ENCODE measurements around the gene SPHKAP. TPM values are rescaled to one million over a fixed set of nuclear protein-coding genes. Genes with fewer than 3 reads are reported as not detected.

The SPHKAP gene
- polyA plus RNA-seq, 2 of the 4 experiments (the other 2 are of a cell fraction), result 0.01 TPM; not detected in 1

- no peak for TF ChIP-seq HDAC2 (IDR thresholded peaks at IDR 0.05)
- H3K4me3 ChIP-seq, result no peak overlapping the region
- H3K4me1 ChIP-seq, result no peaks in the 10 kb centered on the region
- FAIRE-seq, result no peak
- no peak for DNase-seq (ENCODE audit: low read depth in 1 of 2, low spot score in 1 of 2)
- no peaks in the 10 kb centered on the region for H3K9me3 ChIP-seq
- 18% methylated on average over 5 of the region's 5 CpGs for WGBS (ENCODE audit: missing lambda C conversion rate)
- no peak for ATAC-seq
- ChIA-PET POLR2A (no interaction called here), CTCF (no interaction called here)
- no peak overlapping the region for H3K27ac ChIP-seq
- H3K4me2 ChIP-seq, result no peak overlapping the region
Measured at GRCh38 chr2:228103379-228103778, 78.1 kb downstream of the SPHKAP start.

DNA sequence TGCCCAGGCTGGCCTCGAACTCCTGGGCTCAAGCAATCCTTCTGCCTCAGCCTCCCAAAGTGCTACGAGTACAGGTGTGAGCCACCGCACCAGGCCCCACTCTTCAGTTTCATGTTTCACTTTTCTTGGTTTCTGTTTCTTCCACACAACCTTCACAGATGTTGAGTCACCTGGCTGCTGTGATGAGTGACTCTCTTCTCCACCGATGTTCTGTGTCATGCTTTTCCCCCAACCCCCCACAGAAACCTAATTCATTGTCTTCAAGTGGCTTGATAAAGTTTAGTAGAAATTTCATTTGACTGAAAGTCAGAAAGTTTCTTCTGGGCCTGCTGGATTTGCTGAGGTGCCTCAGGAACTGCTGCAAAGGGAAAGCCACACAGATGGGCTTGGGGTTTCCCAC is 78.5 kb downstream of the SPHKAP start:
- WGBS (ENCODE audit: missing lambda C conversion rate), result 40% methylated on average over 4 of the region's 4 CpGs
- Histone ChIP-seq H3K4me2 (no peak overlapping the region), H3K4me1 (no peaks in the 10 kb centered on the region), H3K4me3 (no peak overlapping the region), H3K9me3 (no peaks in the 10 kb centered on the region), H3K27ac (no peak overlapping the region)
- TF ChIP-seq ATOH8 (CRISPR knock-in tag; IDR thresholded peaks at IDR 0.05; ENCODE audit: low read depth), result no peak
- no peak for TF ChIP-seq RAD21 (conservative IDR thresholded peaks at IDR 0.05 in 1 of 2, IDR thresholded peaks at IDR 0.05 in 1 of 2)
- no peak for TF ChIP-seq FOXS1 (CRISPR knock-in tag; IDR thresholded peaks at IDR 0.05)
- TF ChIP-seq POLR2AphosphoS2 (conservative IDR thresholded peaks at IDR 0.05; ENCODE audit: low read length), result no peak
- no peak for TF ChIP-seq PHF8 (IDR thresholded peaks at IDR 0.05; ENCODE audit: borderline replicate concordance, low read depth)
- TF ChIP-seq TP53 (CRISPR knock-in tag; IDR thresholded peaks at IDR 0.05), result no peak
- TF ChIP-seq CHD2 (IDR thresholded peaks at IDR 0.05; ENCODE audit: low read length, partially characterized antibody), result no peak
- no peak for TF ChIP-seq EP300 (IDR thresholded peaks at IDR 0.05)
- no peak for TF ChIP-seq NR3C1 (IDR thresholded peaks at IDR 0.05)
- no peak for TF ChIP-seq HOXB5 (CRISPR knock-in tag; IDR thresholded peaks at IDR 0.05)
- TF ChIP-seq SMC3 (IDR thresholded peaks at IDR 0.05), result no peak
- no peak for TF ChIP-seq BCL3 (IDR thresholded peaks at IDR 0.05)
- TF ChIP-seq GATA3 (IDR thresholded peaks at IDR 0.05; ENCODE audit: borderline replicate concordance), result no peak
- TF ChIP-seq CHD4 (IDR thresholded peaks at IDR 0.05; ENCODE audit: borderline replicate concordance), result no peak
- TF ChIP-seq EHMT2 (IDR thresholded peaks at IDR 0.05; ENCODE audit: low read depth), result no peak
- no peak for TF ChIP-seq ZC3H11A (IDR thresholded peaks at IDR 0.05)
- TF ChIP-seq, protein P1, sequence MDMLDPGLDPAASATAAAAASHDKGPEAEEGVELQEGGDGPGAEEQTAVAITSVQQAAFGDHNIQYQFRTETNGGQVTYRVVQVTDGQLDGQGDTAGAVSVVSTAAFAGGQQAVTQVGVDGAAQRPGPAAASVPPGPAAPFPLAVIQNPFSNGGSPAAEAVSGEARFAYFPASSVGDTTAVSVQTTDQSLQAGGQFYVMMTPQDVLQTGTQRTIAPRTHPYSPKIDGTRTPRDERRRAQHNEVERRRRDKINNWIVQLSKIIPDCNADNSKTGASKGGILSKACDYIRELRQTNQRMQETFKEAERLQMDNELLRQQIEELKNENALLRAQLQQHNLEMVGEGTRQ (IDR thresholded peaks at IDR 0.05), result no peak
- no peak for TF ChIP-seq RFX5 (IDR thresholded peaks at IDR 0.05)
- no peak for TF ChIP-seq POLR2A (IDR thresholded peaks at IDR 0.05; ENCODE audit: low read length)
- no peak for TF ChIP-seq TFCP2L1 (CRISPR knock-in tag; IDR thresholded peaks at IDR 0.05)
- FAIRE-seq (no peak), ATAC-seq (no peak), DNase-seq (ENCODE audit: low read depth in 1 of 2, low spot score in 1 of 2) (no peak)
- ChIA-PET POLR2A (no interaction called here), CTCF (no interaction called here)

- H3K4me3 ChIP-seq, result no peak overlapping the region
- no peak for ATAC-seq
- no peak overlapping the region for H3K27ac ChIP-seq
- H3K4me2 ChIP-seq, result no peak overlapping the region
- H3K4me1 ChIP-seq, result no peaks in the 10 kb centered on the region
- 70% methylated on average over 6 of the region's 6 CpGs for WGBS (ENCODE audit: missing lambda C conversion rate)
- no peak for TF ChIP-seq RARB (CRISPR knock-in tag; IDR thresholded peaks at IDR 0.05)
- no peak for TF ChIP-seq ZSCAN20 (CRISPR knock-in tag; IDR thresholded peaks at IDR 0.05)
- TF ChIP-seq KDM5A (IDR thresholded peaks at IDR 0.05), result no peak
- TF ChIP-seq RCOR1 (IDR thresholded peaks at IDR 0.05; ENCODE audit: low read depth, low read length), result no peak
- TF ChIP-seq MAZ (IDR thresholded peaks at IDR 0.05; ENCODE audit: borderline replicate concordance, low read depth, low read length), result no peak
- no peak for TF ChIP-seq PHF8 (IDR thresholded peaks at IDR 0.05; ENCODE audit: borderline replicate concordance, low read depth)
- no peak for TF ChIP-seq HOXA7 (CRISPR knock-in tag; IDR thresholded peaks at IDR 0.05)
- TF ChIP-seq, protein P1 (IDR thresholded peaks at IDR 0.05), result no peak
- no peak for TF ChIP-seq HDAC2 (IDR thresholded peaks at IDR 0.05)
- no peak for TF ChIP-seq ZC3H11A (IDR thresholded peaks at IDR 0.05)
- no peak for TF ChIP-seq POLR2AphosphoS2 (conservative IDR thresholded peaks at IDR 0.05; ENCODE audit: low read length)
- no peak for TF ChIP-seq RAD21 (conservative IDR thresholded peaks at IDR 0.05 in 1 of 2, IDR thresholded peaks at IDR 0.05 in 1 of 2)
- TF ChIP-seq FOSB (CRISPR knock-in tag; IDR thresholded peaks at IDR 0.05), result no peak
- TF ChIP-seq CBX2 (IDR thresholded peaks at IDR 0.05; ENCODE audit: borderline replicate concordance, low read depth), result no peak
- no peak for TF ChIP-seq EP300 (IDR thresholded peaks at IDR 0.05)
- no peak for TF ChIP-seq RNF2 (IDR thresholded peaks at IDR 0.05; ENCODE audit: borderline replicate concordance, low read depth)
- DNase-seq (ENCODE audit: low read depth in 1 of 2, low spot score in 1 of 2), result no peak
- CTCF ChIA-PET, result interaction anchor here (0.6 kb wide), 1 partner anchor 463 kb away, joined by 3 read pairs; no protein-coding TSS in a partner anchor
- no peak for FAIRE-seq
- POLR2A ChIA-PET, result no interaction called here
- no peaks in the 10 kb centered on the region for H3K9me3 ChIP-seq
Measured at GRCh38 chr2:228094377-228094921, 87.0 kb downstream of the SPHKAP start.

Measured in A549 (cell line).